ENCODE results near the gene GRIP2.

The GRIP2 gene

GRCh38 chr3:14481646-14482036 is 58.5 kb downstream of the GRIP2 start:
- Histone ChIP-seq H3K4me3 (ENCODE audit: low read depth, low read length) (no peak overlapping the region), H3K4me1 (no peaks in the 10 kb centered on the region), H2AFZ (no peak overlapping the region), H3K36me3 (ENCODE audit: control insufficient read depth, insufficient read depth, low read length) (no peaks in the 10 kb centered on the region), H3K4me2 (ENCODE audit: low read length) (no peak overlapping the region), H3K27ac (no peak overlapping the region), H3K27me3 (ENCODE audit: control insufficient read depth, insufficient read depth, low read length) (no peaks in the 10 kb centered on the region), H3K9ac (no peak overlapping the region), H3K9me3 (ENCODE audit: control insufficient read depth, low read length) (no peaks in the 10 kb centered on the region), H3K79me2 (no peaks in the 10 kb centered on the region)
- no peak for TF ChIP-seq CTCF (IDR thresholded peaks at IDR 0.05)

DNA sequence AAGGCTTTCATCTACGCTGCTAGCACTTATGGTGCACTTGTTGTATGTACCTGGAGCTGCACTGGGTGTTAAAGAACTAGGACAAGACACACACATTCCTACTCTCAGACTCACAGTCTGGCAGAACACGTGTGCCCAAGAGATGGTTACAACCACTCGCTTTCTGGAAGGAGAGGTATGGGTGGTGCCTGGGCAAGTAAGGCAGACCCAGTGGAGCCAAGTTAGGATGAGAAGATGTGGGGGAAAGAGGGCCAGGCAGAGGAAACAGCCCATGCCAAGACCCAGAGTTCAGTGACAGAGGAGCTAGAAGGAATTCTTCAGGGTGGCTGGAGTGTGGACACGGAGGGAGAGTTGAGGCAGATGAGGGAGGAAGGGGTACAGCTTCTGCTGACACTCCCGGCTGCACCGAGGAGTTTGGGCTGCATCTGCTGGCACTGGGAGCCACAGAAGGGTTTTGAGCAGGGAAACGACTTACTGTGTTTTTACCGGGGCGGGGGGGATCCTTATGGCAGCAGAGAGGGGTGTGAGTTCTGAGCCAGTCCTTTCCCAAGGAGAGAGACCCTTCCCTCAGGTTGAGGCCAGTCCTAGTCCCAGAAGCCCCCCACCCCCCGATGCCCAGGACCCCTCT is 59.0 kb downstream of the GRIP2 start:
- H3K9ac ChIP-seq = no peak overlapping the region
- H3K4me1 ChIP-seq = no peaks in the 10 kb centered on the region
- H3K4me2 ChIP-seq (ENCODE audit: low read length) = no peak overlapping the region
- no peaks in the 10 kb centered on the region for H3K36me3 ChIP-seq (ENCODE audit: control insufficient read depth, insufficient read depth, low read length)
- H3K9me3 ChIP-seq (ENCODE audit: control insufficient read depth, low read length) = no peaks in the 10 kb centered on the region
- H3K27me3 ChIP-seq (ENCODE audit: control insufficient read depth, insufficient read depth, low read length) = no peaks in the 10 kb centered on the region
- no peak overlapping the region for H3K27ac ChIP-seq
- no peak for TF ChIP-seq CTCF (IDR thresholded peaks at IDR 0.05)
- H3K79me2 ChIP-seq = no peaks in the 10 kb centered on the region
- H2AFZ ChIP-seq = no peak overlapping the region
- H3K4me3 ChIP-seq (ENCODE audit: low read depth, low read length) = no peak overlapping the region

GRCh38 chr3:14480207-14481017 is 59.7 kb downstream of the GRIP2 start:
- Histone ChIP-seq H3K4me1 (no peaks in the 10 kb centered on the region), H3K4me3 (ENCODE audit: low read depth, low read length) (no peak overlapping the region), H3K79me2 (no peaks in the 10 kb centered on the region), H3K36me3 (ENCODE audit: control insufficient read depth, insufficient read depth, low read length) (no peaks in the 10 kb centered on the region), H3K9me3 (ENCODE audit: control insufficient read depth, low read length) (no peaks in the 10 kb centered on the region), H3K27ac (no peak overlapping the region), H2AFZ (no peak overlapping the region), H3K4me2 (ENCODE audit: low read length) (no peak overlapping the region), H3K9ac (no peak overlapping the region), H3K27me3 (ENCODE audit: control insufficient read depth, insufficient read depth, low read length) (no peaks in the 10 kb centered on the region)
- no peak for TF ChIP-seq CTCF (IDR thresholded peaks at IDR 0.05)

- TF ChIP-seq CTCF (IDR thresholded peaks at IDR 0.05) = no peak
- no peaks in the 10 kb centered on the region for H3K79me2 ChIP-seq
- no peaks in the 10 kb centered on the region for H3K4me1 ChIP-seq
- no peak overlapping the region for H3K4me2 ChIP-seq (ENCODE audit: low read length)
- no peak overlapping the region for H2AFZ ChIP-seq
- H3K9ac ChIP-seq = no peak overlapping the region
- no peak overlapping the region for H3K27ac ChIP-seq
- no peaks in the 10 kb centered on the region for H3K27me3 ChIP-seq (ENCODE audit: control insufficient read depth, insufficient read depth, low read length)
- H3K9me3 ChIP-seq (ENCODE audit: control insufficient read depth, low read length) = no peaks in the 10 kb centered on the region
- no peaks in the 10 kb centered on the region for H3K36me3 ChIP-seq (ENCODE audit: control insufficient read depth, insufficient read depth, low read length)
- no peak overlapping the region for H3K4me3 ChIP-seq (ENCODE audit: low read depth, low read length)
Measured at GRCh38 chr3:14479591-14479990, 60.6 kb downstream of the GRIP2 start.
